Measurements from ENCODE around the gene MAP2K2. TPM values are rescaled to one million over a fixed set of nuclear protein-coding genes. Genes with fewer than 3 reads are reported as not detected.
A peak's percentile ranks its signal among the peaks of the same experiment; 100 is the strongest.

Gene MAP2K2
- total and polyA plus RNA-seq, 3 experiments from 2014 or later, result 122 to 164 (median 161) TPM

- H3K4me3 ChIP-seq (ENCODE audit: low read length), result peak overlapping the region; percentile 58
- CTCF ChIA-PET, result interaction anchor here (1.1 to 1.3 kb wide), 2 partner anchors 55 to 73 kb away, joined by 3 to 4 read pairs; no protein-coding TSS in a partner anchor
- DNase-seq, result no peak
- Mint-ChIP-seq H3K4me1 (peaks cover 25 to 58% (median 32%) of the 10 kb centered on the region in 3 donors), H3K9me3 (no peaks in the 10 kb centered on the region), H3K27ac (peak overlapping the region; percentile 84 to 98 (median 94)), H3K36me3 (peaks cover 0 to 16% (median 0%) of the 10 kb centered on the region in 3 donors), H3K27me3 (peaks cover 0 to 4% of the 10 kb centered on the region in 2 donors), H3K4me3 (peak overlapping the region; percentile 88 to 98 (median 91))
- no peaks in the 10 kb centered on the region for H3K36me3 ChIP-seq (ENCODE audit: insufficient read depth, low read length)
- H3K4me1 ChIP-seq (ENCODE audit: insufficient read depth, low read length), result peaks cover 59% of the 10 kb centered on the region
- peak overlapping the region; percentile 70 for H3K27ac ChIP-seq (ENCODE audit: low read depth, low read length)
- no peaks in the 10 kb centered on the region for H3K9me3 ChIP-seq (ENCODE audit: low read length)
- POLR2A ChIA-PET, result no interaction called here
- H3K27me3 ChIP-seq (ENCODE audit: insufficient read depth, low read length, poor library complexity, severe bottlenecking), result no peaks in the 10 kb centered on the region
These were observed 60.4 kb downstream of the MAP2K2 start for GRCh38 chr19:4063369-4064148.

GRCh38 chr19:4062419-4063368, 61.2 kb downstream of the MAP2K2 start:
- H3K4me1 ChIP-seq (ENCODE audit: insufficient read depth, low read length), result peaks cover 52% of the 10 kb centered on the region
- Mint-ChIP-seq H3K4me3 (peak overlapping the region; percentile 88 to 98 (median 91)), H3K36me3 (peaks cover 0 to 17% (median 0%) of the 10 kb centered on the region in 3 donors), H3K9me3 (no peaks in the 10 kb centered on the region), H3K27me3 (peaks cover 0 to 2% of the 10 kb centered on the region in 2 donors), H3K4me1 (peaks cover 19 to 58% (median 30%) of the 10 kb centered on the region in 3 donors), H3K27ac (peak overlapping the region; percentile 29 to 96 (median 86))
- DNase-seq, result no peak
- no peaks in the 10 kb centered on the region for H3K9me3 ChIP-seq (ENCODE audit: low read length)
- H3K36me3 ChIP-seq (ENCODE audit: insufficient read depth, low read length), result no peaks in the 10 kb centered on the region
- H3K4me3 ChIP-seq (ENCODE audit: low read length), result peak overlapping the region; percentile 58
- H3K27me3 ChIP-seq (ENCODE audit: insufficient read depth, low read length, poor library complexity, severe bottlenecking), result no peaks in the 10 kb centered on the region
- ChIA-PET POLR2A (interaction anchor here (2.9 kb wide), 1 partner anchor 42 kb away, joined by 15 read pairs; no protein-coding TSS in a partner anchor), CTCF (interaction anchor here (1.5 kb wide), 1 partner anchor 77 kb away, joined by 5 read pairs; no protein-coding TSS in a partner anchor)
- H3K27ac ChIP-seq (ENCODE audit: low read depth, low read length), result no peak overlapping the region

DNA sequence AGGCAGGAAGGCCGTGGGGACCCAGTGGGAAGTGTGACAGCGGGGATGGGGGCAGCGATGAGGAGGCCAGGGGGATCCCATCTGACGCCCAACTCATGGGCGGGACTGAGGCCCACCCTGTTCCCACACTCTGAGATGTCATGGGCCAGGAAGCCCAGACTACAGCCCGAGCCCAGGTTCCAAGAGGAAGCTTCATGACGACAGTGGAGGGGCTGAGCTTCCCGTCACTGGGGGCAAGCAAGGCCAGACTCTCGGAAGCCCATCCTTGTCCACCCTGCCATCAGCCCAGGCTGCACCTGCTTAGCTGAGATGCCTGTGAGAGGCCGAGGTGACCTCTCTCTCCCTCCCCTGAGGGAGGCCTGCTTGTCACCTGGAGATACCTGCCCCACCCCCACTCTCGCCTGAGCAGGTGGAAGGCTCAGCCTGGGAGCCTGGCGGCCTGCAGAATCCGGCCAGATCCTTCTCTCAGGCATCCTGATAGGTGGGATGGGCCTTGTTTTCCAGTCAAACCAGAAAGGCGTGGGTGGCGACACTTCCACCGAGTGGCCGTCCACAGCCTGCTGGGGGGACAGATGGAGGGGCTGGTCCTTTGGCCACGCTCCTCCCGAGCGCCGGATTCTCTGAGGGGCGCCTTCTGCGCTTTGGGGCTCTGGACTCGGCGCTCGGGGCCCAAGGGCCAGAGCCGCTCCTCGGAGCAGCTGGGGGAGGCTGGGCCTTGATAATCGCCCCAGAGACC, 62.1 kb downstream of the MAP2K2 start:
- peaks cover 0 to 21% (median 0%) of the 10 kb centered on the region in 3 donors for H3K36me3 Mint-ChIP-seq
- no peak for DNase-seq
- no peaks in the 10 kb centered on the region for H3K36me3 ChIP-seq (ENCODE audit: insufficient read depth, low read length)
- no peak overlapping the region for H3K4me3 ChIP-seq (ENCODE audit: low read length)
- H3K27ac ChIP-seq (ENCODE audit: low read depth, low read length), result peak overlapping the region; percentile 31
- H3K27me3 Mint-ChIP-seq, result peaks cover 0 to 3% of the 10 kb centered on the region in 2 donors
- CTCF ChIA-PET, result interaction anchor here (1.0 to 1.5 kb wide), 2 partner anchors 74 to 77 kb away, joined by 3 to 5 read pairs; no protein-coding TSS in a partner anchor
- no peaks in the 10 kb centered on the region for H3K27me3 ChIP-seq (ENCODE audit: insufficient read depth, low read length, poor library complexity, severe bottlenecking)
- POLR2A ChIA-PET, result interaction anchor here (0.8 to 2.9 kb wide), 3 partner anchors 43 to 74 kb away, joined by 3 to 15 read pairs (median 3); no protein-coding TSS in a partner anchor
- H3K27ac Mint-ChIP-seq, result peak overlapping the region in 7 of 8 donors; percentile 7 to 96 (median 74)
- H3K9me3 ChIP-seq (ENCODE audit: low read length), result no peaks in the 10 kb centered on the region
- H3K4me1 Mint-ChIP-seq, result peaks cover 25 to 63% (median 34%) of the 10 kb centered on the region in 3 donors
- H3K9me3 Mint-ChIP-seq, result no peaks in the 10 kb centered on the region
- peak overlapping the region; percentile 40 to 92 (median 83) for H3K4me3 Mint-ChIP-seq
- peaks cover 52% of the 10 kb centered on the region for H3K4me1 ChIP-seq (ENCODE audit: insufficient read depth, low read length)

DNA sequence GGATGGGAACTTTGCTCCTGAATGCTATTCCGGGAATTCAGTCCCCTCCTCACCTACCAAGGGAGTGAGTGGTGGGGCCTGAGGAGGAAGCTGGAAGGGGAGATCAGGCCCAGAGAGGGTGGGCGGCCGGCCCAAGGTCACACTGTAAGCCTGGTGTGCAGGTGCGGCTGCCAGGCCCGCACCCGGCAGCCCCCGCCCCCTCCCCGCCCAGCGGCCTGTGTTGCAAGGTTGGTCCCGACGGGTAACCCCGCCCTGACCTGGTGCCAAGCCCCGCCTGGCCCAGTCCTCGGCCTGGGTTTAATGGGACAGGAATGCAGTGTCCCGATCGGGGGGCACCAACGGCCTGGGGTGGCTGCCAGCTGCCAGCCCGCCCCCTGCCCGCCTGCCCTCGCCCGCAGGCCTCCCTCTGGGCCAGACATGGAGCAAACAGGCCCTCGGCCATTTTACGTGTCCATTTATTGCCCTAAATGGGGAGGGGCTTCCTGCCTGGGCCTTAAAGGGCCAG, 62.7 kb downstream of the MAP2K2 start:
- peak overlapping the region; percentile 78 to 92 (median 84) for H3K4me3 Mint-ChIP-seq
- peak overlapping the region in 7 of 8 donors; percentile 7 to 99 (median 95) for H3K27ac Mint-ChIP-seq
- H3K4me3 ChIP-seq (ENCODE audit: low read length), result no peak overlapping the region

DNA sequence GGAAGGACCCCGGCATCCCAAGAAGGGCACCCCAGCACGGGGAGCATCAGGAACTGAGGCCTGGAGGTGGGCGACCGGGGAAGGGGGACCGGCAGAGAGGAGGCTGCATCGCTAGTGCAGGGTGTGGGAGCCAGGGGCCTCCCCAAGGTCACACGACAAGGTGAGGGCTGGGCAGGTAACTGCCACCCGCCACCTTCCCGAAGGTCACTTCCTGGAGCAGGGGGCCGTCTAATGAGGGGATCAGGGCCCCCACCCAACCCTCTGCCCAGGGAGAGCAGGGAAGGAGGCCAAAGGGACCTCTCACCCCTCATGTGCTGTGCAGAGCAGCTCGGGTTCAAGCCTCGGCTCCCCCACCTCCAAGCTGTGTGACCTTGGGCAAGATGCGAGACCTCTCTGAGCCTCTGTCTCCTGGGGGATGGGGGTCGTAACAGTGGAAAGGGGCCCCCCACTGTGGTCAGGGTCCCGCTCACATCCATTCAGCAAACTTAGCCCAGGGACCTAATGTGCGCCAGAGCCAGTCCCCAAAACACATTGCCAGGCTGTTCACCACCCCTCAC, 63.2 kb downstream of the MAP2K2 start:
- H3K4me3 Mint-ChIP-seq, result peak overlapping the region; percentile 78 to 92 (median 84)
- no peaks in the 10 kb centered on the region for H3K9me3 Mint-ChIP-seq
- peaks cover 4% of the 10 kb centered on the region for H3K36me3 ChIP-seq (ENCODE audit: insufficient read depth, low read length)
- peaks cover 0 to 29% (median 3%) of the 10 kb centered on the region in 3 donors for H3K36me3 Mint-ChIP-seq
- H3K9me3 ChIP-seq (ENCODE audit: low read length), result no peaks in the 10 kb centered on the region
- H3K27me3 Mint-ChIP-seq, result peaks cover 0 to 3% of the 10 kb centered on the region in 2 donors
- H3K4me1 ChIP-seq (ENCODE audit: insufficient read depth, low read length), result peaks cover 52% of the 10 kb centered on the region
- no peak for DNase-seq
- H3K4me1 Mint-ChIP-seq, result peaks cover 29 to 69% (median 36%) of the 10 kb centered on the region in 3 donors
- H3K27ac Mint-ChIP-seq, result peak overlapping the region; percentile 88 to 99 (median 94)
- ChIA-PET POLR2A (interaction anchor here (0.8 to 2.9 kb wide), 3 partner anchors 44 to 75 kb away, joined by 3 to 15 read pairs (median 4); partner anchors contain the start of gene EEF2), CTCF (no interaction called here)
- no peaks in the 10 kb centered on the region for H3K27me3 ChIP-seq (ENCODE audit: insufficient read depth, low read length, poor library complexity, severe bottlenecking)
- H3K4me3 ChIP-seq (ENCODE audit: low read length), result peak overlapping the region; percentile 37
- peak overlapping the region; percentile 74 for H3K27ac ChIP-seq (ENCODE audit: low read depth, low read length)

More for the DNA sequence above, 62.7 kb downstream of the MAP2K2 start:
- DNase-seq, result peak in 3 of 5 donors; percentile 63 to 71 (median 68)
- H3K27ac ChIP-seq (ENCODE audit: low read depth, low read length), result peak overlapping the region; percentile 74
- no peaks in the 10 kb centered on the region for H3K9me3 Mint-ChIP-seq
- H3K4me1 Mint-ChIP-seq, result peaks cover 25 to 64% (median 34%) of the 10 kb centered on the region in 3 donors
- H3K9me3 ChIP-seq (ENCODE audit: low read length), result no peaks in the 10 kb centered on the region
- H3K27me3 ChIP-seq (ENCODE audit: insufficient read depth, low read length, poor library complexity, severe bottlenecking), result no peaks in the 10 kb centered on the region
- peaks cover 0 to 3% of the 10 kb centered on the region in 2 donors for H3K27me3 Mint-ChIP-seq
- no peaks in the 10 kb centered on the region for H3K36me3 ChIP-seq (ENCODE audit: insufficient read depth, low read length)
- peaks cover 0 to 24% (median 0%) of the 10 kb centered on the region in 3 donors for H3K36me3 Mint-ChIP-seq
- peaks cover 52% of the 10 kb centered on the region for H3K4me1 ChIP-seq (ENCODE audit: insufficient read depth, low read length)
- CTCF ChIA-PET, result interaction anchor here (1.0 kb wide), 1 partner anchor 73 kb away, joined by 3 read pairs; no protein-coding TSS in a partner anchor
- POLR2A ChIA-PET, result interaction anchor here (0.8 to 2.9 kb wide), 3 partner anchors 43 to 74 kb away, joined by 3 to 15 read pairs (median 3); no protein-coding TSS in a partner anchor

- Mint-ChIP-seq H3K27ac (peak overlapping the region; percentile 88 to 99 (median 94)), H3K4me3 (peak overlapping the region; percentile 78 to 92 (median 84)), H3K27me3 (peaks cover 0 to 8% of the 10 kb centered on the region in 2 donors), H3K4me1 (peaks cover 29 to 76% (median 37%) of the 10 kb centered on the region in 3 donors), H3K9me3 (no peaks in the 10 kb centered on the region), H3K36me3 (peaks cover 0 to 35% (median 4%) of the 10 kb centered on the region in 3 donors)
- peaks cover 52% of the 10 kb centered on the region for H3K4me1 ChIP-seq (ENCODE audit: insufficient read depth, low read length)
- H3K4me3 ChIP-seq (ENCODE audit: low read length), result peak overlapping the region; percentile 37
- POLR2A ChIA-PET, result interaction anchor here (0.7 to 2.9 kb wide), 6 partner anchors 11 to 80 kb away, joined by 3 to 15 read pairs (median 3); partner anchors contain the start of genes EEF2 and PIAS4
- H3K9me3 ChIP-seq (ENCODE audit: low read length), result no peaks in the 10 kb centered on the region
- DNase-seq, result peak; percentile 48 to 89 (median 79)
- peaks cover 4% of the 10 kb centered on the region for H3K36me3 ChIP-seq (ENCODE audit: insufficient read depth, low read length)
- CTCF ChIA-PET, result interaction anchor here (0.6 kb wide), 1 partner anchor 9 kb away, joined by 5 read pairs; no protein-coding TSS in a partner anchor
- H3K27ac ChIP-seq (ENCODE audit: low read depth, low read length), result peak overlapping the region; percentile 74
- H3K27me3 ChIP-seq (ENCODE audit: insufficient read depth, low read length, poor library complexity, severe bottlenecking), result no peaks in the 10 kb centered on the region
These were observed 63.9 kb downstream of the MAP2K2 start for GRCh38 chr19:4059891-4060620.
